ENCODE data around the gene SLC24A4.

- no peak for TF ChIP-seq POLR2AphosphoS5 (IDR thresholded peaks at IDR 0.05; ENCODE audit: low read depth, low read length)
- no peak for TF ChIP-seq EZH2 (IDR thresholded peaks at IDR 0.05)
- TF ChIP-seq CTCF (IDR thresholded peaks at IDR 0.05 in 2 of 3, conservative IDR thresholded peaks at IDR 0.05 in 1 of 3; ENCODE audit: borderline replicate concordance in 1 of 3, insufficient read depth in 1 of 3, low read depth in 2 of 3, low read length in 2 of 3): no peak
- TF ChIP-seq REST (IDR thresholded peaks at IDR 0.05; ENCODE audit: low read depth): no peak
- no peak for TF ChIP-seq RAD21 (IDR thresholded peaks at IDR 0.05; ENCODE audit: low read depth)
- TF ChIP-seq POLR2A (IDR thresholded peaks at IDR 0.05; ENCODE audit: borderline replicate concordance, extremely low read depth, insufficient read depth, insufficient read length): no peak
- no peak for TF ChIP-seq SP1 (IDR thresholded peaks at IDR 0.05; ENCODE audit: low read depth)
- no peak for TF ChIP-seq EZH2phosphoT487 (IDR thresholded peaks at IDR 0.05; ENCODE audit: borderline replicate concordance)
- TF ChIP-seq CEBPB (IDR thresholded peaks at IDR 0.05; ENCODE audit: low read depth): no peak
- TF ChIP-seq ATF3 (IDR thresholded peaks at IDR 0.05): no peak
- no peak for TF ChIP-seq MAX (IDR thresholded peaks at IDR 0.05)
- no peak for TF ChIP-seq SRF (IDR thresholded peaks at IDR 0.05; ENCODE audit: low read depth)
- TF ChIP-seq ZFX (IDR thresholded peaks at IDR 0.05): no peak
- TF ChIP-seq ZBTB33 (IDR thresholded peaks at IDR 0.05; ENCODE audit: extremely low read depth, insufficient replicate concordance, low read length): no peak
Observed at GRCh38 chr14:92433407-92433806, 110.4 kb downstream of the SLC24A4 start.
